CD4-positive, alpha-beta T cell treated with Interleukin-15 for 4 hours (primary cell): ENCODE data around the gene DLK2.
"Not testable (repeated sequence)": the region's sequence is repeated elsewhere in the genome, so short reads cannot be mapped to it uniquely, and the experiment has no call there.

Source experiments
- DNase-seq: peaks from one replicate; pipeline ENCODE4 v3.0.0-alpha.2; 2020; ENCODE audit warnings: low spot score

The DLK2 gene

GRCh38 chr6:43481591-43482236 lies 26.4 kb upstream of the DLK2 start:
- DNase-seq: no peak

GRCh38 chr6:43481075-43481474 lies 25.7 kb upstream of the DLK2 start:
- no peak for DNase-seq

- no peak for DNase-seq
These were observed 22.6 kb upstream of the DLK2 start for GRCh38 chr6:43478008-43478372.

GRCh38 chr6:43477235-43478007 lies 22.1 kb upstream of the DLK2 start, which contains the start of gene TJAP1:
Gene TJAP1, plus strand, starts transcription at chr6:43477570. Its CDS starts 21,432 bp downstream, at chr6:43499002.
- peak; percentile 94 for DNase-seq

- DNase-seq: no peak
These were observed 21.4 kb upstream of the DLK2 start for GRCh38 chr6:43476746-43477145.

GRCh38 chr6:43475516-43475915 lies 20.2 kb upstream of the DLK2 start:
- DNase-seq: no peak

GRCh38 chr6:43472515-43472914 lies 17.2 kb upstream of the DLK2 start:
- DNase-seq: no peak

GRCh38 chr6:43471399-43471798 lies 16.1 kb upstream of the DLK2 start:
- DNase-seq: no peak

GRCh38 chr6:43469947-43470346 lies 14.6 kb upstream of the DLK2 start:
- DNase-seq: no peak

- DNase-seq: no peak
These were observed 13.7 kb upstream of the DLK2 start for GRCh38 chr6:43468748-43469681.

- no peak for DNase-seq
These were observed 12.9 kb upstream of the DLK2 start for GRCh38 chr6:43468240-43468639.

GRCh38 chr6:43467752-43468151 lies 12.4 kb upstream of the DLK2 start:
- DNase-seq: no peak

GRCh38 chr6:43467265-43467664 lies 11.9 kb upstream of the DLK2 start:
- DNase-seq: not testable (repeated sequence)

GRCh38 chr6:43465948-43466347 lies 10.6 kb upstream of the DLK2 start:
- DNase-seq: no peak

GRCh38 chr6:43464337-43464736 lies 9.0 kb upstream of the DLK2 start:
- no peak for DNase-seq

- no peak for DNase-seq
These were observed 6.6 kb upstream of the DLK2 start for GRCh38 chr6:43461936-43462335.

- no peak for DNase-seq
These were observed 4.7 kb upstream of the DLK2 start for GRCh38 chr6:43460032-43460431.

- no peak for DNase-seq
These were observed 4.2 kb upstream of the DLK2 start for GRCh38 chr6:43459535-43459934.

GRCh38 chr6:43458154-43458553 lies 2.8 kb upstream of the DLK2 start:
- not testable (repeated sequence) for DNase-seq

GRCh38 chr6:43457643-43458042 lies 2.3 kb upstream of the DLK2 start:
- DNase-seq: no peak

- DNase-seq: peak; percentile 16
These were observed 435 bp downstream of the DLK2 start for GRCh38 chr6:43454696-43455530.

- peak; percentile 67 for DNase-seq
These were observed 1.1 kb downstream of the DLK2 start for GRCh38 chr6:43454290-43454695.
